Measurements from ENCODE around the gene AP1G2. TPM values are rescaled to one million over a fixed set of nuclear protein-coding genes. Genes with fewer than 3 reads are reported as not detected.

The AP1G2 gene, protein sequence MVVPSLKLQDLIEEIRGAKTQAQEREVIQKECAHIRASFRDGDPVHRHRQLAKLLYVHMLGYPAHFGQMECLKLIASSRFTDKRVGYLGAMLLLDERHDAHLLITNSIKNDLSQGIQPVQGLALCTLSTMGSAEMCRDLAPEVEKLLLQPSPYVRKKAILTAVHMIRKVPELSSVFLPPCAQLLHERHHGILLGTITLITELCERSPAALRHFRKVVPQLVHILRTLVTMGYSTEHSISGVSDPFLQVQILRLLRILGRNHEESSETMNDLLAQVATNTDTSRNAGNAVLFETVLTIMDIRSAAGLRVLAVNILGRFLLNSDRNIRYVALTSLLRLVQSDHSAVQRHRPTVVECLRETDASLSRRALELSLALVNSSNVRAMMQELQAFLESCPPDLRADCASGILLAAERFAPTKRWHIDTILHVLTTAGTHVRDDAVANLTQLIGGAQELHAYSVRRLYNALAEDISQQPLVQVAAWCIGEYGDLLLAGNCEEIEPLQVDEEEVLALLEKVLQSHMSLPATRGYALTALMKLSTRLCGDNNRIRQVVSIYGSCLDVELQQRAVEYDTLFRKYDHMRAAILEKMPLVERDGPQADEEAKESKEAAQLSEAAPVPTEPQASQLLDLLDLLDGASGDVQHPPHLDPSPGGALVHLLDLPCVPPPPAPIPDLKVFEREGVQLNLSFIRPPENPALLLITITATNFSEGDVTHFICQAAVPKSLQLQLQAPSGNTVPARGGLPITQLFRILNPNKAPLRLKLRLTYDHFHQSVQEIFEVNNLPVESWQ
- 156 and 170 TPM in 2 replicates for total RNA-seq (ENCODE audit: low replicate concordance)
- long read RNA-seq, transcript AP1G2-202 (22 exons, 2,609 nt): major isoform, 12 of 42 reads
- long read RNA-seq, partial matches to known transcripts: 4 of 42 reads
- long read RNA-seq, other reads (novel, unspliced or antisense): 25 of 42 reads

DNA sequence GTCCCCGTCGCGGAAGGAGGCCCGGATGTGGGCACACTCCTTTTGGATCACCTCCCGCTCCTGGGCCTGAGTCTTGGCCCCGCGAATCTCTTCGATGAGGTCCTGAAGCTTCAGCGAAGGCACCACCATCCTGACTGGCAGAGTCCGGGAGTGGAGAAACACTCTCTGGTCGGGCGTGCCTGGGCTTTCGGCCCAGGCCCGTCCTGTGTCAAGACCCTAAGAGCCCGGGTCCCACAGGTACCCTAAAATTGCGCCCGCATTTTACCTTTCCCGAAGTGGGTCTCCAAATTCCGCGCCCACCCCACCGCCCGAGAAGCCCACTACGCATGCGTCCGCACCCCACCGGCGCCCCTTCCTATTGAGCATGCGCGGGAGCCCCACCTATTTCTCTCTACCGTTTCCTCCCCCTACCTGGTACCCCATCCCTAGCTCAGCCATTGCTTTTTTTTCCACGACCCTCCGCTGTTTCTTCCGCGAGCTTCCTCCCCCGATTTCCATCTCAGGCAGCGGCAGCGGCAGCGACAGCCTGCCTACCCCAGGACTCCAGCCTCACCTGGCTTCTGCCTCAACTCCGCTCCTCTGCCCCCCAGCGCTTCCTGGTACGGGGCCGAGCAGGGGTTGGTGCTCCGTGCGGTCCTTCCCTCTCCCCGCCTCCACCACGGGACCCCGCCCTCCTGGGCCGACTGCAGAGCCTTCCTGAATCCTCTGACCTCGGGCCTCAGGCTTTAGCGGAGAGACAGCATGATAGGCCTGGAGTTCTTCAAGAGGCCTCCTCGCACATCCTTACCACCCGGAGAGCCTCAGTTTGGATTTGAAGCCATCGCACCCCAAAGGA, at the start of gene AP1G2:
Gene AP1G2, minus strand, starts transcription at position 606 of the 835 bp plus-strand sequence. Its CDS starts 477 bp downstream, at position 129.
- peak within 1 kb of the TSS; percentile 97 for H3K27ac Mint-ChIP-seq
- H3K36me3 Mint-ChIP-seq: peaks cover 9% of the 10 kb centered on the region
- H3K4me3 Mint-ChIP-seq: peak within 1 kb of the TSS; percentile 100
- peak; percentile 12 for TF ChIP-seq CTCF (conservative IDR thresholded peaks at IDR 0.05)
- DNase-seq (ENCODE audit: extremely low spot score, unreplicated experiment): no peak
- H3K9me3 Mint-ChIP-seq: no peaks in the 10 kb centered on the region
- H3K27me3 Mint-ChIP-seq: peaks cover 15% of the 10 kb centered on the region
- peaks cover 31% of the 10 kb centered on the region for H3K4me1 Mint-ChIP-seq (ENCODE audit: unreplicated experiment)

GRCh38 chr14:23615856-23616255, 48.3 kb upstream of the AP1G2 start:
- no peak overlapping the region for H3K4me3 Mint-ChIP-seq
- H3K27ac Mint-ChIP-seq: no peak overlapping the region
- H3K4me1 Mint-ChIP-seq (ENCODE audit: unreplicated experiment): peaks cover 5% of the 10 kb centered on the region
- TF ChIP-seq CTCF (conservative IDR thresholded peaks at IDR 0.05): no peak
- H3K36me3 Mint-ChIP-seq: no peaks in the 10 kb centered on the region
- no peak for DNase-seq (ENCODE audit: extremely low spot score, unreplicated experiment)
- H3K27me3 Mint-ChIP-seq: peaks cover 38% of the 10 kb centered on the region
- H3K9me3 Mint-ChIP-seq: no peaks in the 10 kb centered on the region

DNA sequence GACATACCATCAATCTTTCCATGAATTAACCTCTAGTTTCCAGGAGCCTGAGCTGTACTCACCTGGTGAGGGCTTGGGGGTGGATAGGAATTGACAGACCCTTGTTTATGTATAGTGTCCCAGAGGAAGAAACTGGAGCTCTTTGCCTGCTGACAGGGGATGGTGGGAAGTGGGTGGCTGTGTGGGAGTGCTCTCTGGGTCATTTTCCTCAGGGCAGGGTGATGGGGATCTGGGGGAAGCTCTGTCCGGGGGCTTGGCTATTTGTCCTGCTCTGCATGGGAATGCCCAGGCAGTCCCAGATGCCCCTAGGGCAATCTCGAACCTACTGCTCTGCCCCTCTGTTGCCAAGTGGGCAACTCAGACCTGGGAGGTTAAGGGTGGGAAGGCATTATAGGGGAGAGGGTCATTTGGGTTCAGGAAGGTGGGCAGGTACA, 46.8 kb upstream of the AP1G2 start:
- Mint-ChIP-seq H3K36me3 (no peaks in the 10 kb centered on the region), H3K27me3 (peaks cover 31% of the 10 kb centered on the region), H3K4me3 (no peak overlapping the region), H3K27ac (no peak overlapping the region), H3K4me1 (ENCODE audit: unreplicated experiment) (peaks cover 5% of the 10 kb centered on the region), H3K9me3 (no peaks in the 10 kb centered on the region)
- no peak for DNase-seq (ENCODE audit: extremely low spot score, unreplicated experiment)
- TF ChIP-seq CTCF (conservative IDR thresholded peaks at IDR 0.05): no peak

DNA sequence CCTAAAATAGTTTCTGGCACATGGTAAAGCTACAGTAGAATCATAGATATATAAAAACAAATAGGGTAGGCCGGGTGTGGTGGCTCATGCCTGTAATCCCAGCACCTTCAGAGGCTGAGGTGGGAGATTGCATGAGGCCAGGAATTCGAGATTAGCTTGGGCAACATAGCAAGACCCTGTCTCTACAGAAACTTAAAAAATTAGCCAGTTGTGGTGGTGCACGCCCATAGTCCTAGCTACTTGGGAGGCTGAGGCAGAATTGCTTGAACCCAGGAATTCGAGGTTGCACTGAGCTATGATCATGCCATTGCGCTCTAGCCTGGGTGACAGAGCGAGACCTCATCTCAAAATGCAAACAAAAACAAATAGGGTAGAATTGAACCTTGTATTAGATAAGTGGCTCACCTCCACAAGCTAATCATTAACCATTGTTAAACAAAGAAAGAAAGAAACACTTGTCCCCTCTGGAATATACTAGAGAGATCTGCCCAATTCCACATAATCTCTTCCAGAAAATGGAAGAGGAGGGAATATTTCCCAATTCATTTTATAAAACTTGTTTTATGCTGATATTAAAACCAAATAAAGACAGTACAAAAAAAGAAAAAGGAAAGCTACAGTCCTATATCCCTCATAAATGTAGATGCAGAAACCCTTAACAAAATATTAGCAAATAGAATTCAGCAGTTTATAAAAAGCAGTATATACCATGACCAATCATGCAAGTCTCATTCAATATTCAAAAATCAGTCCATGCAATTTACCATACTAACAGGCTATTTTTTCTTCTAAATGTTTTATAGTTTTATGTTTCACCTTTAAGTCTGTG, 45.9 kb upstream of the AP1G2 start:
- H3K27me3 Mint-ChIP-seq: peaks cover 29% of the 10 kb centered on the region
- no peak for DNase-seq (ENCODE audit: extremely low spot score, unreplicated experiment)
- H3K27ac Mint-ChIP-seq: no peak overlapping the region
- no peak for TF ChIP-seq CTCF (conservative IDR thresholded peaks at IDR 0.05)
- no peak overlapping the region for H3K4me3 Mint-ChIP-seq
- peaks cover 5% of the 10 kb centered on the region for H3K4me1 Mint-ChIP-seq (ENCODE audit: unreplicated experiment)
- no peaks in the 10 kb centered on the region for H3K36me3 Mint-ChIP-seq
- no peaks in the 10 kb centered on the region for H3K9me3 Mint-ChIP-seq

Data from type B pancreatic cell (in vitro differentiated cells).